ENCODE data around the gene CNTNAP2.

CNTNAP2 gene

GRCh38 chr7:148142660-148143248 lies 2026.2 kb downstream of the CNTNAP2 start:
- no peak overlapping the region for H3K27ac ChIP-seq
- peak; percentile 91 for TF ChIP-seq CTCF (conservative IDR thresholded peaks at IDR 0.05)

- no peak for TF ChIP-seq CTCF (conservative IDR thresholded peaks at IDR 0.05)
- H3K27ac ChIP-seq = no peak overlapping the region
Observed at GRCh38 chr7:148144827-148145226, 2028.2 kb downstream of the CNTNAP2 start.

- TF ChIP-seq CTCF (conservative IDR thresholded peaks at IDR 0.05) = no peak
- no peak overlapping the region for H3K27ac ChIP-seq
Observed at GRCh38 chr7:148146346-148146745, 2029.7 kb downstream of the CNTNAP2 start.

GRCh38 chr7:148147438-148147837 lies 2030.8 kb downstream of the CNTNAP2 start:
- no peak for TF ChIP-seq CTCF (conservative IDR thresholded peaks at IDR 0.05)
- no peak overlapping the region for H3K27ac ChIP-seq

- TF ChIP-seq CTCF (conservative IDR thresholded peaks at IDR 0.05) = no peak
- H3K27ac ChIP-seq = no peak overlapping the region
Observed at GRCh38 chr7:148148456-148148855, 2031.9 kb downstream of the CNTNAP2 start.

- H3K27ac ChIP-seq = no peak overlapping the region
- TF ChIP-seq CTCF (conservative IDR thresholded peaks at IDR 0.05) = no peak
Observed at GRCh38 chr7:148149730-148150129, 2033.1 kb downstream of the CNTNAP2 start.

- no peak overlapping the region; the same call in 1 of the 2 replicates for H3K27ac ChIP-seq
- peak; percentile 32 for TF ChIP-seq CTCF (conservative IDR thresholded peaks at IDR 0.05)
Observed at GRCh38 chr7:148151778-148152177, 2035.2 kb downstream of the CNTNAP2 start.

Data from VCaP (cell line).